Stimulated activated naive CD8-positive, alpha-beta T cell treated with anti-CD3 and anti-CD28 coated beads, Interleukin-15, Interleukin-2, amounts not matched to agents 100 ng/mL and 50 ng/mL, for 24 hours (primary cell): Measurements from ENCODE around the gene CMTM4.
"Not testable (repeated sequence)": the region's sequence is repeated elsewhere in the genome, so short reads cannot be mapped to it uniquely, and the experiment has no call there.

Experiments
- H3K27ac Mint-ChIP-seq: one replicate; pipeline ENCODE4 v1.8.0; 2021; ENCODE audit warnings: mild to moderate bottlenecking, mixed read lengths
- H3K27me3 Mint-ChIP-seq: one replicate; pipeline ENCODE4 v1.8.0; 2021; ENCODE audit warnings: mixed read lengths
- H3K36me3 Mint-ChIP-seq: one replicate; pipeline ENCODE4 v1.8.0; 2021; ENCODE audit warnings: low read depth, mixed read lengths
- H3K4me1 Mint-ChIP-seq: one replicate; pipeline ENCODE4 v1.8.0; 2021; ENCODE audit warnings: low read depth, mixed read lengths
- H3K4me3 Mint-ChIP-seq: one replicate; pipeline ENCODE4 v1.8.0; 2021; ENCODE audit warnings: mild to moderate bottlenecking, mixed read lengths
- H3K9me3 Mint-ChIP-seq: one replicate; pipeline ENCODE4 v1.8.0; 2021; ENCODE audit warnings: mixed read lengths

The CMTM4 gene

GRCh38 chr16:66575060-66575459 lies 121.5 kb downstream of the CMTM4 start:
- no peak overlapping the region for H3K4me3 Mint-ChIP-seq
- H3K27ac Mint-ChIP-seq = no peak overlapping the region
- peaks cover 6% of the 10 kb centered on the region for H3K4me1 Mint-ChIP-seq
- no peaks in the 10 kb centered on the region for H3K36me3 Mint-ChIP-seq
- no peaks in the 10 kb centered on the region for H3K9me3 Mint-ChIP-seq
- peaks cover 27% of the 10 kb centered on the region for H3K27me3 Mint-ChIP-seq

DNA sequence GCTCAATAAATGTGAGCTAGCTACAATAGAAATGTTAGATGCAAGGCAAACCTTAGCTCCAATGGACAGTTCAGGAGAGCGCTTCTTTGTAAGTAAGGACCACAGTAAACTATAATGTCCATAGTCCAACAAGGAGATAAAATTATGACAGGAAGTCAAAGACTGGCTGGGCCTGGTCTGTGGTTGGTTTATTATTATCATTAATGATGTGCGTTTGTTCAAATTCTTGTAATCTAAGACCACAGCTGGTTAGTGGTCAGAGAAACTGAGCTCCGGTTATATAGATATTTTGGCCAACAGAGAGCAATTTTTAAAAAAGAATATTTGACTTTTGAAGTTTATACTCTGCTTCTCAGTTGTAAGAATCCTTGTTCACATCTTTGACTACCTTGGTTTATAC lies 122.0 kb downstream of the CMTM4 start:
- peaks cover 6% of the 10 kb centered on the region for H3K4me1 Mint-ChIP-seq
- H3K9me3 Mint-ChIP-seq = no peaks in the 10 kb centered on the region
- no peaks in the 10 kb centered on the region for H3K36me3 Mint-ChIP-seq
- no peak overlapping the region for H3K4me3 Mint-ChIP-seq
- H3K27me3 Mint-ChIP-seq = peaks cover 22% of the 10 kb centered on the region
- H3K27ac Mint-ChIP-seq = no peak overlapping the region

- Mint-ChIP-seq H3K27ac (no peak overlapping the region), H3K4me3 (no peak overlapping the region), H3K36me3 (no peaks in the 10 kb centered on the region), H3K4me1 (peaks cover 6% of the 10 kb centered on the region), H3K9me3 (no peaks in the 10 kb centered on the region), H3K27me3 (peaks cover 20% of the 10 kb centered on the region)
Measured at GRCh38 chr16:66574081-66574480, 122.5 kb downstream of the CMTM4 start.

DNA sequence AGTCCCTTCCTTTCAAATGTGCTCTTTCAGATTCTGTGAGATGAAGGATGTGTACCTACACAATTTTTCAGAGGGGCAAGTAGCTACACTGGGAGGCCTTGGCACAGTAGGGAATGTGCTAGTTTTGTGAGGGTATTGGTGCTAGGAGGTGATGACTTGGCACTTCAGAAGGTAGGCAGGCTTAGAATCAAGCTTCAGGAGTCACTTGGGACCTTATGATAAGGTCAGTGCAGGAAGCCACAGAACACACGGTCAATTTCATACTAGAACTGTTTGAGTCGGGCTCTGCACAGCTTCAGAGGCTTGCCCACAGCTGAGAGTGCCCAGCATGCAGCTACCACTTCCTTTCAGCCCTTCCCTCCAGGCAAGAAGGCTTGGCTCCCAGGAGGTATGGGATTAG lies 124.2 kb downstream of the CMTM4 start:
- Mint-ChIP-seq H3K4me1 (peaks cover 7% of the 10 kb centered on the region), H3K27me3 (peaks cover 5% of the 10 kb centered on the region)

DNA sequence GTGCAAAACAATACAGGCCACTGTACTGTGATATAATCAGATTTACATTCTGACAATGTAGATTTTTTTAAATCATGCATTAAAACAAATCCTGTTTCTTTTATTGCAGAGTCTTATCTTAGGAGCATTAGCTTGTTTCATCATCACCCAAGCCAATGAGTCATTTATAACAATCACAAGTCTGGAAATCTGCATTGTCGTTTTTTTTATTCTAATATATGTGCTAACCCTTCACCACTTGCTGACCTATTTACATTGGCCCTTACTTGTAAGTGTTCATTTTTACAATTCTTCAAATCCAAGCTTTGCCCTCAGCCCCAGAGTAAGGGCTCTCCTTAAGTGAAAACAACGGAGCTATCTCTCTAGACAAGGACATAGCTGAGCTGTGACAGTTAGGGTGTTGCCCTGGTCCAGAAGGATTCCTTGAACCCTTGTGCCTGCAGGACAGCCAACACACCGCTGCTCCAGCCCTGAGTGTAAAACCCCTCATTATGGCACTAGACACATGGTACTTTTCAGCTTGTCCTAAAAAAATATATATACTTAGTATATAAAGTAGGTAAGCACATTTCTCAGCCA lies 126.6 kb downstream of the CMTM4 start:
- H3K4me1 Mint-ChIP-seq = peaks cover 15% of the 10 kb centered on the region
- H3K4me3 Mint-ChIP-seq = no peak overlapping the region
- H3K27ac Mint-ChIP-seq = no peak overlapping the region
- no peaks in the 10 kb centered on the region for H3K9me3 Mint-ChIP-seq
- H3K27me3 Mint-ChIP-seq = no peaks in the 10 kb centered on the region
- H3K36me3 Mint-ChIP-seq = peaks cover 29% of the 10 kb centered on the region

More for the DNA sequence above, 124.2 kb downstream of the CMTM4 start:
- Mint-ChIP-seq H3K27ac (no peak overlapping the region), H3K36me3 (peaks cover 7% of the 10 kb centered on the region), H3K4me3 (no peak overlapping the region), H3K9me3 (no peaks in the 10 kb centered on the region)

DNA sequence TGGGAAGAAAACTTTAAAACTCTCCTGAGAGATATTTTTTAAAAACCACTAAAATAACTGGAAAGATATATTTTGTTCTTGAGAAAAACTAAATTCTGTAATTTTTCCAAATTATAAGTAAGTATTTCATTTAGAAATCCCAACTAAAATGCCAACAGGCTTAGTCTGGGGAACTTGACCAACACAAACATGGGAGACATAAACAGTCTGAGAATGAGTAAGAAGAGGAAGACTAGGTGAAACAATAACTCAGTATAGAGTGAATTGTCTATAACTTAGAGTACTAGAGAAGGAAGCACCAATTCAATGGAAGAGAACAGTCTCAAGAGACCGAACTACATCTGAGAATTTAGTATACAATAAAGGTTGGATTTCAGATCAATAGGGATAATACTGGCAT lies 127.4 kb downstream of the CMTM4 start:
- Mint-ChIP-seq H3K4me3 (no peak overlapping the region), H3K36me3 (peaks cover 31% of the 10 kb centered on the region), H3K4me1 (peaks cover 20% of the 10 kb centered on the region), H3K9me3 (no peaks in the 10 kb centered on the region), H3K27ac (no peak overlapping the region), H3K27me3 (no peaks in the 10 kb centered on the region)

DNA sequence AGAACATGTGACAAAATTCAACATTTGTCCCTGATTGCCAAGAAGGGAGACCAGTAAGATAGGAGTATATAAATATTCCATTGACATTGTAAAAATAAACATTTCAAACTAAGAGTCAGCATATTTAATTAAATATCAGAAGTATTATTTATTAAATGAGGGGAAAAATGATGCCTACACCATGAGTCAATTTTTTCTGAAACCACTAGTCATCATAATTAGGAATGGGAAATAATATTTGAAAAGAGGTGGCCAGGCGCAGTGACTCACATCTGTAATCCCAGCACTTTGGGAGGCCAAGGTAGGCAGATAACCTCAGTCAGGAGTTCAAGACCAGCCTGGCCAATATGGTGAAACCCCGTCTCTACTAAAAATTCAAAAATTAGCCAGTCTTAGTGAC lies 128.2 kb downstream of the CMTM4 start:
- H3K27me3 Mint-ChIP-seq = no peaks in the 10 kb centered on the region
- H3K27ac Mint-ChIP-seq = no peak overlapping the region
- peaks cover 28% of the 10 kb centered on the region for H3K4me1 Mint-ChIP-seq
- H3K4me3 Mint-ChIP-seq = no peak overlapping the region
- no peaks in the 10 kb centered on the region for H3K9me3 Mint-ChIP-seq
- peaks cover 39% of the 10 kb centered on the region for H3K36me3 Mint-ChIP-seq

DNA sequence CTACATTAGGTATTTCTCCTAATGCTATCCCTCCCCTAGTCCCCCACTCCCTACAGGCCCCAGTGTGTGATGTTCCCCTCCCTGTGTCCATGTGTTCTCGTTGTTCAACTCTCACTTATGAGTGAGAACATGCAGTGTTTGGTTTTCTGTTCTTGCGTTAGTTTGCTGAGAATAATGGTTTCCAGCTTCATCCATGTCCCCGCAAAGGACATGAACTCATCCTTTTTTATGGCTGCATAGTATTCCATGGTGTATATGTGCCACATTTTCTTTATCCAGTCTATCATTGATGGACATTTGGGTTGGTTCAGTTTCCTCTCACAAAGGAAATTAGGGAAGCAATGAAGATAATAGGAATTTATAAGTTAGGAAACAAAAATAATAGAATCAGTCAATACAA lies 129.3 kb downstream of the CMTM4 start:
- H3K9me3 Mint-ChIP-seq, H3K27ac Mint-ChIP-seq, H3K4me3 Mint-ChIP-seq, H3K27me3 Mint-ChIP-seq: not testable (repeated sequence)
- peaks cover 39% of the 10 kb centered on the region for H3K4me1 Mint-ChIP-seq
- H3K36me3 Mint-ChIP-seq = peaks cover 46% of the 10 kb centered on the region

GRCh38 chr16:66566051-66566901 lies 130.3 kb downstream of the CMTM4 start, which contains the start of gene CMTM1:
Gene CMTM1, plus strand, starts transcription at chr16:66566439. Its CDS starts 75 bp downstream, at chr16:66566514.
- no peak within 1 kb of the TSS for H3K4me3 Mint-ChIP-seq
- no peak within 1 kb of the TSS for H3K27ac Mint-ChIP-seq
- H3K36me3 Mint-ChIP-seq = peaks cover 52% of the 10 kb centered on the region
- no peaks in the 10 kb centered on the region for H3K27me3 Mint-ChIP-seq
- H3K4me1 Mint-ChIP-seq = peaks cover 48% of the 10 kb centered on the region
- H3K9me3 Mint-ChIP-seq = no peaks in the 10 kb centered on the region
